Mesothelial cell of epicardium (in vitro differentiated cells): ENCODE data around the gene GNG2. TPM values are rescaled to one million over a fixed set of nuclear protein-coding genes. Genes with fewer than 3 reads are reported as not detected.

ENCODE experiments used
- DNase-seq, 2 experiments: peaks; one replicate each; pipeline ENCODE4 v3.0.0; 2021; ENCODE audit warnings: low spot score in 2 of 2; ENCODE audit not compliant: unreplicated experiment in 2 of 2
- H3K27ac Mint-ChIP-seq: 2 replicates; pipeline ENCODE4 v1.8.0; 2021; ENCODE audit warnings: mixed read lengths
- H3K27me3 Mint-ChIP-seq: 2 replicates; pipeline ENCODE4 v1.8.0; 2021; ENCODE audit warnings: low read depth, mixed read lengths
- H3K36me3 Mint-ChIP-seq: 2 replicates; pipeline ENCODE4 v1.8.0; 2021; ENCODE audit warnings: mixed read lengths
- H3K4me1 Mint-ChIP-seq: 2 replicates; pipeline ENCODE4 v1.8.0; 2021; ENCODE audit warnings: mixed read lengths
- H3K4me3 Mint-ChIP-seq: 2 replicates; pipeline ENCODE4 v1.8.0; 2021; ENCODE audit warnings: mild to moderate bottlenecking, moderate library complexity, mixed read lengths
- H3K9me3 Mint-ChIP-seq: 2 replicates; pipeline ENCODE4 v1.8.0; 2021; ENCODE audit warnings: mixed read lengths
- total RNA-seq: library from RNA; stranded (reverse); gene quantifications from 3 replicates; pipeline ENCODE4 v1.2.1, GENCODE V29; 2021
- TF ChIP-seq, protein P1 (sequence below): fragments of 200-600 bp; sonication (generic); IDR thresholded peaks from one replicate; pipeline ENCODE4 v1.5.0; 2021; ENCODE audit warnings: antibody characterized with exemption; ENCODE audit not compliant: unreplicated experiment

GNG2 gene
- total RNA-seq, 1 donor from 2014 or later, result 52.4 TPM

DNA sequence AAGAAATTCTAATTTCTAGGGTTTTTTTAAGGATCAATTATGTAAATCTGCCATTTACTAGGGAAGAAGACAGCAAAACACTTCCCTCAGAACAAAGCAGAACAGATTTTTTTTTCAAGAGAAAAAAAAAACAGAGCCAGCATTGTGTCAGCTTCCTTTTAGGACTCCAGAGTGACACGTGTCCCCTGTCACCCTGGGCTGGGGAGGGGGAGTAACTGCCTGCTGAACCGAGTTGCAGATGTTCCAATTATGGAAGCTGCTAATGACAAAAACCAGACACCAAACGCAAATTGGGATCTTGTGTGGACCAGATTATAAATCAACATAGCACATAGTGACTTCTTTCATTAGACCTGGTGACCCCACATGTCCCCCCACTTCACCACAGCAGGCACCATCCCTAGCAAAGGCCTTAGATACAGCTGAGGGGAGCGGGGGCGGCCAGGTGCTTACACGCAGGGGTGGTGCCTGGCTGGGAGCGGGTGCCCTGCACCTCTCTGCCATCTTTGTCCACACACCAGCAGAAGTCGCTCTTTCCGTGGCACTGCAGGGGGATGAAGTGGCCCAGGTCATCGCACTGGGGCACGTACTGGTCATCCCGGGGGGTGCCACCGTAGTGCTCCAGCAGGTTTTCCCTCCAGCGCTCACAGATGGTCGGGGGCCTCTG lies 154.3 kb downstream of the GNG2 start:
- no peak for DNase-seq
- Mint-ChIP-seq H3K36me3 (peaks cover 17% of the 10 kb centered on the region), H3K9me3 (no peaks in the 10 kb centered on the region), H3K4me3 (no peak overlapping the region), H3K27ac (peak overlapping the region; percentile 40), H3K27me3 (peaks cover 4% of the 10 kb centered on the region), H3K4me1 (peaks cover 13% of the 10 kb centered on the region)
- TF ChIP-seq, protein P1, sequence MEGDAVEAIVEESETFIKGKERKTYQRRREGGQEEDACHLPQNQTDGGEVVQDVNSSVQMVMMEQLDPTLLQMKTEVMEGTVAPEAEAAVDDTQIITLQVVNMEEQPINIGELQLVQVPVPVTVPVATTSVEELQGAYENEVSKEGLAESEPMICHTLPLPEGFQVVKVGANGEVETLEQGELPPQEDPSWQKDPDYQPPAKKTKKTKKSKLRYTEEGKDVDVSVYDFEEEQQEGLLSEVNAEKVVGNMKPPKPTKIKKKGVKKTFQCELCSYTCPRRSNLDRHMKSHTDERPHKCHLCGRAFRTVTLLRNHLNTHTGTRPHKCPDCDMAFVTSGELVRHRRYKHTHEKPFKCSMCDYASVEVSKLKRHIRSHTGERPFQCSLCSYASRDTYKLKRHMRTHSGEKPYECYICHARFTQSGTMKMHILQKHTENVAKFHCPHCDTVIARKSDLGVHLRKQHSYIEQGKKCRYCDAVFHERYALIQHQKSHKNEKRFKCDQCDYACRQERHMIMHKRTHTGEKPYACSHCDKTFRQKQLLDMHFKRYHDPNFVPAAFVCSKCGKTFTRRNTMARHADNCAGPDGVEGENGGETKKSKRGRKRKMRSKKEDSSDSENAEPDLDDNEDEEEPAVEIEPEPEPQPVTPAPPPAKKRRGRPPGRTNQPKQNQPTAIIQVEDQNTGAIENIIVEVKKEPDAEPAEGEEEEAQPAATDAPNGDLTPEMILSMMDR, result no peak

- Mint-ChIP-seq H3K4me1 (peaks cover 15% of the 10 kb centered on the region), H3K36me3 (peaks cover 15% of the 10 kb centered on the region), H3K27ac (no peak overlapping the region), H3K27me3 (peaks cover 4% of the 10 kb centered on the region), H3K9me3 (no peaks in the 10 kb centered on the region), H3K4me3 (no peak overlapping the region)
- TF ChIP-seq, protein P1, result no peak
- DNase-seq, result no peak
Measured at GRCh38 chr14:52015411-52016030, 155.1 kb downstream of the GNG2 start.

- Mint-ChIP-seq H3K36me3 (peaks cover 3% of the 10 kb centered on the region), H3K9me3 (no peaks in the 10 kb centered on the region), H3K4me3 (no peak overlapping the region), H3K27ac (peak overlapping the region; percentile 22), H3K4me1 (peaks cover 20% of the 10 kb centered on the region), H3K27me3 (peaks cover 4% of the 10 kb centered on the region)
- TF ChIP-seq, protein P1, result no peak
- DNase-seq, result no peak
Measured at GRCh38 chr14:52018252-52018651, 157.8 kb downstream of the GNG2 start.

GRCh38 chr14:52018970-52019369 lies 158.6 kb downstream of the GNG2 start:
- Mint-ChIP-seq H3K9me3 (no peaks in the 10 kb centered on the region), H3K27ac (no peak overlapping the region), H3K36me3 (peaks cover 3% of the 10 kb centered on the region), H3K27me3 (peaks cover 4% of the 10 kb centered on the region), H3K4me1 (peaks cover 20% of the 10 kb centered on the region), H3K4me3 (no peak overlapping the region)
- TF ChIP-seq, protein P1, result no peak
- DNase-seq, result no peak

Other genes starting within 250 kb of the GNG2 start
- gene FRMD6, start 208.7 kb upstream of the GNG2 start, total RNA-seq, result 43.4 to 51.8 TPM (median 46.6 TPM) in 3 replicates
- gene RTRAF, start 128.9 kb downstream of the GNG2 start, total RNA-seq, result 183 to 197 TPM (median 193 TPM) in 3 replicates
- gene NID2, start 208.4 kb downstream of the GNG2 start, total RNA-seq, result 103 to 124 TPM (median 120 TPM) in 3 replicates